ENCODE results near the gene CKMT1B. TPM values are rescaled to one million over a fixed set of nuclear protein-coding genes. Genes with fewer than 3 reads are reported as not detected.
"Not testable (repeated sequence)": the region's sequence is repeated elsewhere in the genome, so short reads cannot be mapped to it uniquely, and the experiment has no call there.

CKMT1B gene
- polyA plus RNA-seq, 4 donors = 2.5 to 4.2 (median 3.1) TPM

GRCh38 chr15:43626937-43627336 lies 33.1 kb downstream of the CKMT1B start:
- not testable (repeated sequence) for DNase-seq (ENCODE audit: low read depth in 4 of 4, low spot score in 3 of 4)

GRCh38 chr15:43638464-43639204 lies 44.8 kb downstream of the CKMT1B start:
- DNase-seq (ENCODE audit: low read depth in 4 of 4, low spot score in 3 of 4) = not testable (repeated sequence)

Other genes starting within 250 kb of the CKMT1B start
- 10 to 100 TPM; 24.5 to 28.7 (median 26.3) TPM for gene ZSCAN29, start 223.0 kb upstream of the CKMT1B start, polyA plus RNA-seq (ENCODE audit: insufficient read length in 4 of 4)
- gene TUBGCP4, start 222.9 kb upstream of the CKMT1B start, polyA plus RNA-seq (ENCODE audit: insufficient read length in 4 of 4) = 10 to 100 TPM; 21.4 to 24.2 (median 23.3) TPM
- gene TP53BP1, start 100.9 kb upstream of the CKMT1B start, polyA plus RNA-seq (ENCODE audit: insufficient read length in 4 of 4) = 10 to 100 TPM; 67.7 to 78.1 (median 72.6) TPM
- gene MAP1A, start 76.4 kb upstream of the CKMT1B start, polyA plus RNA-seq (ENCODE audit: insufficient read length in 4 of 4) = 1 to 10 TPM; 7.5 to 8.9 (median 8.3) TPM
- gene PPIP5K1, start 3.8 kb upstream of the CKMT1B start, polyA plus RNA-seq (ENCODE audit: insufficient read length in 4 of 4) = 10 to 100 TPM; 19.3 to 24.8 (median 22.8) TPM
- 1 to 10 TPM in 2 of 4 donors, under 1 TPM in 2; 0.35 to 1.7 (median 0.92) TPM for gene STRC, start 24.8 kb downstream of the CKMT1B start, polyA plus RNA-seq (ENCODE audit: insufficient read length in 4 of 4)
- gene CATSPER2, start 54.8 kb downstream of the CKMT1B start, polyA plus RNA-seq (ENCODE audit: insufficient read length in 4 of 4) = 1 to 10 TPM; 2.1 to 6.9 (median 4.2) TPM
- 1 to 10 TPM in 3 of 4 donors, under 1 TPM in 1; 0.84 to 3.1 (median 1.7) TPM for gene CKMT1A, start 99.8 kb downstream of the CKMT1B start, polyA plus RNA-seq (ENCODE audit: insufficient read length in 4 of 4)
- gene PDIA3, start 152.4 kb downstream of the CKMT1B start, polyA plus RNA-seq (ENCODE audit: insufficient read length in 4 of 4) = 100 to 1,000 TPM; 595 to 674 (median 634) TPM
- gene ELL3, start 182.9 kb downstream of the CKMT1B start, polyA plus RNA-seq (ENCODE audit: insufficient read length in 4 of 4) = 1 to 10 TPM; 2.9 to 3.9 (median 3.1) TPM
- gene SERF2, start 198.3 kb downstream of the CKMT1B start, polyA plus RNA-seq (ENCODE audit: insufficient read length in 4 of 4) = 100 to 1,000 TPM; 602 to 717 (median 629) TPM
- gene SERINC4, start 206.2 kb downstream of the CKMT1B start, polyA plus RNA-seq (ENCODE audit: insufficient read length in 4 of 4) = under 1 TPM in 1 of 4 donors, not detected in 3; 0.26 TPM
- gene HYPK, start 206.6 kb downstream of the CKMT1B start, polyA plus RNA-seq (ENCODE audit: insufficient read length in 4 of 4) = 10 to 100 TPM in 3 of 4 donors, 1 to 10 TPM in 1; 8.6 to 13.6 (median 11.3) TPM
- gene MFAP1, start 230.7 kb downstream of the CKMT1B start, polyA plus RNA-seq (ENCODE audit: insufficient read length in 4 of 4) = 10 to 100 TPM; 63.6 to 69.5 (median 67.2) TPM
- 10 to 100 TPM; 13.4 to 14.9 (median 14.7) TPM for gene WDR76, start 233.0 kb downstream of the CKMT1B start, polyA plus RNA-seq (ENCODE audit: insufficient read length in 4 of 4)